Prostate gland (tissue), 2 donors: Measurements from ENCODE around the gene TSTD2. TPM values are rescaled to one million over a fixed set of nuclear protein-coding genes. Genes with fewer than 3 reads are reported as not detected.

Experiments
- DNase-seq: peaks from one replicate; pipeline ENCODE4 v3.0.0-alpha.2; 2019; ENCODE audit warnings: low spot score
- H3K27ac ChIP-seq, 2 donors: fragments of 200-600 bp; sonication (generic); 2 replicates each; pipeline ENCODE4 v1.5.1; 2017 to 2019
- H3K27me3 ChIP-seq: fragments of 200-600 bp; sonication (generic); replicated peaks from 2 replicates; pipeline ENCODE4 v1.5.1; 2019; ENCODE audit not compliant: insufficient read depth
- H3K36me3 ChIP-seq, 2 donors: fragments of 200-600 bp; sonication (generic); 1 replicate in 1 of 2; 2 replicates in 1 of 2; pipeline versions ENCODE4 v1.5.1 to v1.8.1; 2017 to 2019
- H3K4me1 ChIP-seq: fragments of 200-600 bp; sonication (generic); replicated peaks from 2 replicates; pipeline ENCODE4 v1.5.1; 2019
- H3K4me3 ChIP-seq, 2 donors: fragments of 200-600 bp; sonication (generic); 2 replicates each; pipeline ENCODE4 v1.5.1; 2017 to 2019
- H3K9me3 ChIP-seq: fragments of 200-600 bp; sonication (generic); 2 replicates; pipeline ENCODE4 v1.5.1; 2017
- POLR2A ChIP-seq: fragments of 450-650 bp; IDR thresholded peaks from one replicate; pipeline ENCODE4 v1.6.1; 2016; ENCODE audit warnings: antibody characterized with exemption, mild to moderate bottlenecking
- POLR2AphosphoS5 ChIP-seq: sonication (generic); formaldehyde crosslinking; IDR thresholded peaks from one replicate; pipeline ENCODE4 v1.6.1; 2017; ENCODE audit warnings: antibody characterized with exemption
- WGBS: methylation state at CpG from one replicate; pipeline ENCODE4 v1.1.5; 2018; 5-methylcytosine and 5-hydroxymethylcytosine counted together
- intact Hi-C: fragments of 100-400 bp; cut with DNase I; formaldehyde crosslinking; loops from one replicate; pipeline ENCODE4 v1.14.2; 2022
- total RNA-seq, 2 donors: library from RNA; depleted of rRNA; stranded (reverse); fragments of >200 nt; gene quantifications; one replicate each; pipeline ENCODE4 v1.1.0, GENCODE V29; 2016
- TF ChIP-seq, protein P1 (sequence below), 4 experiments: fragments of 200-600 bp in 2 of 4; fragments of 450-650 bp in 2 of 4; sonication (generic) in 2 of 4; IDR thresholded peaks; 1 replicate in 3 of 4; 2 replicates in 1 of 4; pipeline ENCODE4 v1.5.1; 2016 to 2019; ENCODE audit warnings: antibody characterized with exemption in 4 of 4, mild to moderate bottlenecking in 2 of 4, moderate library complexity in 2 of 4

TSTD2 gene
- total RNA-seq, 2 donors from 2014 or later, result 14.6 to 24.5 TPM

- no peak overlapping the region for H3K4me3 ChIP-seq
- H3K4me1 ChIP-seq, result peaks cover 18% of the 10 kb centered on the region
- DNase-seq, result peak; percentile 44
- 25% methylated on average over 14 of the region's 14 CpGs for WGBS
- H3K9me3 ChIP-seq, result no peaks in the 10 kb centered on the region
- H3K27me3 ChIP-seq, result no peaks in the 10 kb centered on the region
- H3K27ac ChIP-seq, result peak overlapping the region; percentile 25 to 56
- intact Hi-C loops, result no loop called here
- TF ChIP-seq POLR2A (no peak), POLR2AphosphoS5 (peak; percentile 64)
- H3K36me3 ChIP-seq, result no peaks in the 10 kb centered on the region
Measured at GRCh38 chr9:97564291-97565175, 68.6 kb downstream of the TSTD2 start.

DNA sequence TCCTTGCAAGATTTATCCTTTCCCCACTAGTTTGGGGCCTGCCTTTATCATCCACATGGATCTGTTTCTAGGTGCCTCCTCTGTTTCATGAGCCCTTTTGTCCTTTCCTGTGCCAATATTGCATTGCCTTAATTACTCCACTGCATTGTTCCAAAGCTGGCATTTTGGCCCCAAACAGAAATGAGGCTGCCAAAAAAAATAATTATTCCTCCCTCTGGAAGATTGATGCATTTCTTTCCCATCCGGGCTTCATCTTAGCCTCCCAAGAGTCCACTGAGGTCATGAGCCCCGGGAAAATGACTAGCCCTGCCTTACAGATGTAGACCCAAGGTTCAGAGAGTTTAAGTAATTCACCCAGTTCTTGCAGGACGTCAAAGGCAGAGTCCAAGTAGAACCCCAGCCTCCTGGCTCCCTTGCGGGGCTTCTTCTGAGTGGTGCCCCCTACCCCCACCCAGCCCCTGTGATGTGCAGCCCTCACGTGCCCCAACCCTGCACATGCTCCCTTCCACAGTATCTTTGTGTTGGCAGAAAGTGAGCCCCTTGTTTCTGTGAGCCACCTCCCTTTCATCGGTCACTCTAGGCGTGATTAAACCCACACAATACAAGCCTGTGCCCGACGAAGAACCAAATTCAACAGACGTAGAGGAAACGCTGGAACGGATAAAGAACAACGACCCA, 69.6 kb downstream of the TSTD2 start:
- intact Hi-C loops, result no loop called here
- Histone ChIP-seq H3K9me3 (no peaks in the 10 kb centered on the region), H3K4me1 (peaks cover 18% of the 10 kb centered on the region), H3K4me3 (no peak overlapping the region), H3K27ac (peak overlapping the region; percentile 25 to 56), H3K36me3 (no peaks in the 10 kb centered on the region), H3K27me3 (no peaks in the 10 kb centered on the region)
- WGBS, result 46% methylated on average over 13 of the region's 13 CpGs
- DNase-seq, result no peak
- TF ChIP-seq POLR2A, result no peak
- TF ChIP-seq POLR2AphosphoS5, result no peak
- TF ChIP-seq, protein P1, sequence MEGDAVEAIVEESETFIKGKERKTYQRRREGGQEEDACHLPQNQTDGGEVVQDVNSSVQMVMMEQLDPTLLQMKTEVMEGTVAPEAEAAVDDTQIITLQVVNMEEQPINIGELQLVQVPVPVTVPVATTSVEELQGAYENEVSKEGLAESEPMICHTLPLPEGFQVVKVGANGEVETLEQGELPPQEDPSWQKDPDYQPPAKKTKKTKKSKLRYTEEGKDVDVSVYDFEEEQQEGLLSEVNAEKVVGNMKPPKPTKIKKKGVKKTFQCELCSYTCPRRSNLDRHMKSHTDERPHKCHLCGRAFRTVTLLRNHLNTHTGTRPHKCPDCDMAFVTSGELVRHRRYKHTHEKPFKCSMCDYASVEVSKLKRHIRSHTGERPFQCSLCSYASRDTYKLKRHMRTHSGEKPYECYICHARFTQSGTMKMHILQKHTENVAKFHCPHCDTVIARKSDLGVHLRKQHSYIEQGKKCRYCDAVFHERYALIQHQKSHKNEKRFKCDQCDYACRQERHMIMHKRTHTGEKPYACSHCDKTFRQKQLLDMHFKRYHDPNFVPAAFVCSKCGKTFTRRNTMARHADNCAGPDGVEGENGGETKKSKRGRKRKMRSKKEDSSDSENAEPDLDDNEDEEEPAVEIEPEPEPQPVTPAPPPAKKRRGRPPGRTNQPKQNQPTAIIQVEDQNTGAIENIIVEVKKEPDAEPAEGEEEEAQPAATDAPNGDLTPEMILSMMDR (IDR thresholded peaks at IDR 0.05), result no peak

- no peaks in the 10 kb centered on the region for H3K9me3 ChIP-seq
- peaks cover 13% of the 10 kb centered on the region for H3K4me1 ChIP-seq
- intact Hi-C loops, result no loop called here
- no peak overlapping the region for H3K4me3 ChIP-seq
- no peak for DNase-seq
- no peaks in the 10 kb centered on the region for H3K36me3 ChIP-seq
- 99% methylated on average over 5 of the region's 5 CpGs for WGBS
- H3K27me3 ChIP-seq, result no peaks in the 10 kb centered on the region
- no peak overlapping the region for H3K27ac ChIP-seq
- TF ChIP-seq, protein P1 (IDR thresholded peaks at IDR 0.05), result no peak
- no peak for TF ChIP-seq POLR2AphosphoS5
- TF ChIP-seq POLR2A, result no peak
Measured at GRCh38 chr9:97562542-97562941, 70.6 kb downstream of the TSTD2 start.

DNA sequence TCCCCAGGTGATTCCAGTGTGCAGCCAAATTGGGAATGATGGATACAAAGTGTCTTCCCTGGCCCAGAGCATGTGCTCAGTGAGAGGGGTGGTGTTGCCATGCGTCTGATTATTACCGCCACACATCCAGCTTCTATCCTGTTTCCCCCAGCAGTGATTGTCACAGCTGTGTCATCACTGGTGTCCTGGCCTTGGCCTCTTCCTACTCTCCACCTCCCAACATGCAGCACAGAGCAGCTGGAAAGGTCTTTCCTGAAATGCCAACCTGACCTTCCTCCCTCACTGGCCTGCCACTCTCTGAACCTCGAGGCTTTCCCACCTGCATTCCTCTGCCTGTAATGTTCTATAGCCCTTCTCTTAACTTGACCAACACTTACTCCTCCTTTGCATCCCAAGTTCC, 71.7 kb downstream of the TSTD2 start:
- no peak overlapping the region for H3K27ac ChIP-seq
- DNase-seq, result no peak
- intact Hi-C loops, result no loop called here
- TF ChIP-seq, protein P1 (IDR thresholded peaks at IDR 0.05), result no peak
- no peak for TF ChIP-seq POLR2A
- no peak for TF ChIP-seq POLR2AphosphoS5
- H3K9me3 ChIP-seq, result no peaks in the 10 kb centered on the region
- peaks cover 9% of the 10 kb centered on the region for H3K4me1 ChIP-seq
- no peak overlapping the region for H3K4me3 ChIP-seq
- no peaks in the 10 kb centered on the region for H3K36me3 ChIP-seq
- WGBS, result 77% methylated on average over 3 of the region's 3 CpGs
- no peaks in the 10 kb centered on the region for H3K27me3 ChIP-seq

GRCh38 chr9:97560851-97561250, 72.3 kb downstream of the TSTD2 start:
- H3K27ac ChIP-seq, result no peak overlapping the region
- DNase-seq, result no peak
- TF ChIP-seq POLR2AphosphoS5 (no peak), POLR2A (no peak)
- TF ChIP-seq, protein P1 (IDR thresholded peaks at IDR 0.05), result no peak
- H3K36me3 ChIP-seq, result no peaks in the 10 kb centered on the region
- peaks cover 9% of the 10 kb centered on the region for H3K4me1 ChIP-seq
- intact Hi-C loops, result no loop called here
- H3K9me3 ChIP-seq, result no peaks in the 10 kb centered on the region
- no peaks in the 10 kb centered on the region for H3K27me3 ChIP-seq
- no peak overlapping the region for H3K4me3 ChIP-seq
